ENCODE results near the gene ADAM12. TPM values are rescaled to one million over a fixed set of nuclear protein-coding genes. Genes with fewer than 3 reads are reported as not detected.

Gene ADAM12
- polyA plus RNA-seq, 1 donor from 2014 or later: 0.09 TPM

DNA sequence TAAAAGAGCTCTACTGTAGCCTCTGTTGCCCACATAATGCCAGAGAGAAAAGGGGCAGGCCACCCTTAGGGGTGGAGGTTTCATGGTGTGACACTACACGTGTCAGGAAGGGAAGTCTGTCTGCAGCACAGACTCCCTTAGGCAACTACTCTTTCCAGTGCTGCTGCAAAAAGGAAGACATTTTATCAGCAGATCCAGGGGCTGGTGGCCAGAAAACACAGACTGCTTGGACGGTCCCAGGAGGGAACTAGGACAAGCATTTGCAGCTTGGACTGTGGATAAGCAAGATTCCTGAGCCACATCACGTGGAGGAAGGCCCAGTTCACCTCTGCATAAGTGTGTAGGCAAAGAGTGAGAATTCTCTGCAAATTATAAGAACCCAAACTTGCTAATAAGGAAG, 271.1 kb downstream of the ADAM12 start:
- no peaks in the 10 kb centered on the region for H3K27me3 ChIP-seq (ENCODE audit: insufficient read depth, low read depth, low read length)
- H3K79me2 ChIP-seq (replicated peaks; ENCODE audit: insufficient read depth, low read length): no peaks in the 10 kb centered on the region
- no peak overlapping the region for H3K27ac ChIP-seq (ENCODE audit: low read length)
- no peaks in the 10 kb centered on the region for H3K36me3 ChIP-seq (ENCODE audit: insufficient read depth, low read length)
- H3K9ac ChIP-seq (ENCODE audit: low read length): no peak overlapping the region
- no peak overlapping the region for H3K4me3 ChIP-seq (ENCODE audit: low read length)
- H2AFZ ChIP-seq (ENCODE audit: low read depth, low read length): no peak overlapping the region
- no peaks in the 10 kb centered on the region for H4K20me1 ChIP-seq (ENCODE audit: insufficient read depth)
- H3K9me3 ChIP-seq (ENCODE audit: low read length): no peaks in the 10 kb centered on the region
- no peaks in the 10 kb centered on the region for H3K9me2 ChIP-seq (ENCODE audit: insufficient read depth, low read length)
- no peaks in the 10 kb centered on the region for H3F3A ChIP-seq (ENCODE audit: insufficient read depth, low read length, poor library complexity, severe bottlenecking)
- TF ChIP-seq, protein P1, sequence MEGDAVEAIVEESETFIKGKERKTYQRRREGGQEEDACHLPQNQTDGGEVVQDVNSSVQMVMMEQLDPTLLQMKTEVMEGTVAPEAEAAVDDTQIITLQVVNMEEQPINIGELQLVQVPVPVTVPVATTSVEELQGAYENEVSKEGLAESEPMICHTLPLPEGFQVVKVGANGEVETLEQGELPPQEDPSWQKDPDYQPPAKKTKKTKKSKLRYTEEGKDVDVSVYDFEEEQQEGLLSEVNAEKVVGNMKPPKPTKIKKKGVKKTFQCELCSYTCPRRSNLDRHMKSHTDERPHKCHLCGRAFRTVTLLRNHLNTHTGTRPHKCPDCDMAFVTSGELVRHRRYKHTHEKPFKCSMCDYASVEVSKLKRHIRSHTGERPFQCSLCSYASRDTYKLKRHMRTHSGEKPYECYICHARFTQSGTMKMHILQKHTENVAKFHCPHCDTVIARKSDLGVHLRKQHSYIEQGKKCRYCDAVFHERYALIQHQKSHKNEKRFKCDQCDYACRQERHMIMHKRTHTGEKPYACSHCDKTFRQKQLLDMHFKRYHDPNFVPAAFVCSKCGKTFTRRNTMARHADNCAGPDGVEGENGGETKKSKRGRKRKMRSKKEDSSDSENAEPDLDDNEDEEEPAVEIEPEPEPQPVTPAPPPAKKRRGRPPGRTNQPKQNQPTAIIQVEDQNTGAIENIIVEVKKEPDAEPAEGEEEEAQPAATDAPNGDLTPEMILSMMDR (IDR thresholded peaks at IDR 0.05; ENCODE audit: poor library complexity, severe bottlenecking): no peak
- TF ChIP-seq REST (IDR thresholded peaks at IDR 0.05; ENCODE audit: borderline replicate concordance) (no peak), EP300 (conservative IDR thresholded peaks at IDR 0.05; ENCODE audit: poor library complexity, severe bottlenecking) (no peak), MXI1 (conservative IDR thresholded peaks at IDR 0.05; ENCODE audit: poor library complexity, severe bottlenecking) (no peak), POLR2AphosphoS5 (IDR thresholded peaks at IDR 0.05) (no peak), EZH2 (IDR thresholded peaks at IDR 0.05; ENCODE audit: borderline replicate concordance, insufficient read depth, low read length, poor library complexity, severe bottlenecking) (no peak), TAF1 (IDR thresholded peaks at IDR 0.05; ENCODE audit: low read depth) (no peak), SMC3 (conservative IDR thresholded peaks at IDR 0.05; ENCODE audit: poor library complexity) (no peak), RAD21 (conservative IDR thresholded peaks at IDR 0.05) (no peak)
- no peak overlapping the region for H3K4me2 ChIP-seq (ENCODE audit: low read length)

DNA sequence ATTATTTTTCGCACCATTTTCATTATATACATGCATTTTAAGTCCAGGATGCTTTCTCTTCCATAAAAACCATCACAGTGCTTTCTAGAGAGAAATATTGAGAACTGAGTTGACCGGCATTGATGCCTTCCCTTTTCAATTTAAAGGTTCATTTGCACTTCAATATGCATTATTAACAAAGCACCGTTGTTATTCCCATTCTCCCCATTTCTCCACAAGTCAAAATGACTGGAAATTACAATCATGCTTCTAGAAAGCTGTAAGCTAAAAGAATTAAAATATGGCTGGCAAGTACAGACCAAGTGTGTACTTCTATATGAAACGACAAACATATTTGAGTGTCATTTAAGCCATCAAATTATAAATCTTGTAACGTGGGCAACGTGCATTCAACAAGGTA, 272.4 kb downstream of the ADAM12 start:
- no peaks in the 10 kb centered on the region for H3K9me3 ChIP-seq (ENCODE audit: low read length)
- TF ChIP-seq TAF1 (IDR thresholded peaks at IDR 0.05; ENCODE audit: low read depth) (no peak), MXI1 (conservative IDR thresholded peaks at IDR 0.05; ENCODE audit: poor library complexity, severe bottlenecking) (no peak), EZH2 (IDR thresholded peaks at IDR 0.05; ENCODE audit: borderline replicate concordance, insufficient read depth, low read length, poor library complexity, severe bottlenecking) (no peak), POLR2AphosphoS5 (IDR thresholded peaks at IDR 0.05) (no peak), RAD21 (conservative IDR thresholded peaks at IDR 0.05) (no peak), SMC3 (conservative IDR thresholded peaks at IDR 0.05; ENCODE audit: poor library complexity) (no peak), REST (IDR thresholded peaks at IDR 0.05; ENCODE audit: borderline replicate concordance) (no peak), EP300 (conservative IDR thresholded peaks at IDR 0.05; ENCODE audit: poor library complexity, severe bottlenecking) (no peak)
- TF ChIP-seq, protein P1 (IDR thresholded peaks at IDR 0.05; ENCODE audit: poor library complexity, severe bottlenecking): no peak
- H3K9me2 ChIP-seq (ENCODE audit: insufficient read depth, low read length): no peaks in the 10 kb centered on the region
- H3K9ac ChIP-seq (ENCODE audit: low read length): no peak overlapping the region
- no peak overlapping the region for H3K4me3 ChIP-seq (ENCODE audit: low read length)
- no peak overlapping the region for H3K4me2 ChIP-seq (ENCODE audit: low read length)
- no peaks in the 10 kb centered on the region for H3K79me2 ChIP-seq (replicated peaks; ENCODE audit: insufficient read depth, low read length)
- no peaks in the 10 kb centered on the region for H3F3A ChIP-seq (ENCODE audit: insufficient read depth, low read length, poor library complexity, severe bottlenecking)
- no peak overlapping the region for H3K27ac ChIP-seq (ENCODE audit: low read length)
- no peak overlapping the region for H2AFZ ChIP-seq (ENCODE audit: low read depth, low read length)
- no peaks in the 10 kb centered on the region for H3K27me3 ChIP-seq (ENCODE audit: insufficient read depth, low read depth, low read length)
- no peaks in the 10 kb centered on the region for H3K36me3 ChIP-seq (ENCODE audit: insufficient read depth, low read length)
- H4K20me1 ChIP-seq (ENCODE audit: insufficient read depth): no peaks in the 10 kb centered on the region
